DMS79 treated with DMSO at 0.1 percent for 48 hours (cell line): ENCODE results near the gene GDF7.

Experiments used
- DNase-seq: peaks from one replicate; lab custom pipeline; 2025; lab: John Stamatoyannopoulos, UW

GDF7 gene

GRCh38 chr2:20666304-20667150 is at the start of gene GDF7:
Gene GDF7 (plus strand): TSS chr2:20667144. CDS start chr2:20667240, 96 bp downstream.
- DNase-seq: no peak

GRCh38 chr2:20617892-20618467 is 49.0 kb upstream of the GDF7 start:
- peak; percentile 20 for DNase-seq

- no peak for DNase-seq
Measured at GRCh38 chr2:20618468-20618885, 48.5 kb upstream of the GDF7 start.

- no peak for DNase-seq
Measured at GRCh38 chr2:20618886-20619521, 47.9 kb upstream of the GDF7 start.

- DNase-seq: no peak
Measured at GRCh38 chr2:20619624-20620024, 47.3 kb upstream of the GDF7 start.

- DNase-seq: no peak
Measured at GRCh38 chr2:20620271-20620681, 46.7 kb upstream of the GDF7 start.

GRCh38 chr2:20620696-20621365 is 46.1 kb upstream of the GDF7 start:
- DNase-seq: no peak

- no peak for DNase-seq
Measured at GRCh38 chr2:20621366-20622295, 45.3 kb upstream of the GDF7 start.

GRCh38 chr2:20622296-20622686 is 44.7 kb upstream of the GDF7 start:
- no peak for DNase-seq

GRCh38 chr2:20622731-20623130 is 44.2 kb upstream of the GDF7 start:
- DNase-seq: no peak

- DNase-seq: no peak
Measured at GRCh38 chr2:20623241-20623640, 43.7 kb upstream of the GDF7 start.

- no peak for DNase-seq
Measured at GRCh38 chr2:20623741-20624155, 43.2 kb upstream of the GDF7 start.

GRCh38 chr2:20624156-20624883 is 42.6 kb upstream of the GDF7 start:
- no peak for DNase-seq

- DNase-seq: no peak
Measured at GRCh38 chr2:20624884-20625485, 42.0 kb upstream of the GDF7 start.

- peak; percentile 26 for DNase-seq
Measured at GRCh38 chr2:20625491-20626391, 41.2 kb upstream of the GDF7 start.

- no peak for DNase-seq
Measured at GRCh38 chr2:20626392-20626697, 40.6 kb upstream of the GDF7 start.

GRCh38 chr2:20626698-20627513 is 40.0 kb upstream of the GDF7 start:
- no peak for DNase-seq

- DNase-seq: no peak
Measured at GRCh38 chr2:20627712-20628380, 39.1 kb upstream of the GDF7 start.
